CD1c-positive myeloid dendritic cell (primary cell): ENCODE data around the gene KLHL33.

ENCODE experiments used
- DNase-seq: peaks from one replicate; pipeline ENCODE4 v3.0.0-alpha.2; 2016; ENCODE audit errors: extremely low spot score

Gene KLHL33

GRCh38 chr14:20413744-20414082 is 22.3 kb downstream of the KLHL33 start:
- DNase-seq, result peak; percentile 47

GRCh38 chr14:20412876-20413743 is 22.9 kb downstream of the KLHL33 start, which contains the start of gene TEP1:
TEP1 (minus strand) TSS chr14:20413501; CDS start chr14:20408439, 5,062 bp downstream.
- peak; percentile 87 for DNase-seq

DNA sequence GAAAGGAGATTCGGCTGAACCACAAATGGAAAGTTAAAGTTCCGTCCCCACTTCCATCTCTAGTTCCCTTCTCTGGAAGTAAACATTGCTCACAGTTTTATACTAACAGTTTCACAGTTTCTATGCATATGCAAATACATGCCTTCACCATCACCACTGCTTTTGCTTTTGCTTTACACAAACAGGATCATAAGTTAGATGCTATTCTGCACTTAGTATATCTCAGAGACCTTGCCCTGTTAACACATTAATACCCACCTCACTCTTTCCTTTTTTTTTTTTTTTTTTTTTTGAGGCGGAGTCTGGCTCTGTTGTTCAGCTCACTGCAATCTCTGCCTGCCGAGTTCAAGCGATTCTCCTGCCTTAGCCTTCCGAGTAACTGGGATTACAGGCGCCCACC is 23.6 kb downstream of the KLHL33 start:
- peak; percentile 41 for DNase-seq

DNA sequence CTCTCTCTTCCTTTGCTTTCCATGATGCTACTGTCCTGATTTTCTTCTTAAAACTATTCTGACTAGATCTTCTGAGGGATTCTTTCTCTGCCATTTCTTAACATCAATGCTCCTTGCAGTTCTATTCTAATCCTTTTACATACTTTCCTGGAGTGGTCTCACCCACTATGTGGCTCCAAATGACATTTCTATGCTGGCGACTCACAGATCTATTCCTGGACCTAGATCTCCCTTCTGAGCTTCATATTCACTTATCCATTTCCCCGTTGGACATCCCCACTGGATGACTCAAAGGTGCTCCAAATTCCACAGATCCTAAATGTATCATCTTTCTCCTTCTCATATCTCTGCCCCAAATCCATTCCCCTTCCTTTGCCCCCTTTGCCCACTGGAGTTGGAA is 26.7 kb downstream of the KLHL33 start:
- DNase-seq, result no peak

DNA sequence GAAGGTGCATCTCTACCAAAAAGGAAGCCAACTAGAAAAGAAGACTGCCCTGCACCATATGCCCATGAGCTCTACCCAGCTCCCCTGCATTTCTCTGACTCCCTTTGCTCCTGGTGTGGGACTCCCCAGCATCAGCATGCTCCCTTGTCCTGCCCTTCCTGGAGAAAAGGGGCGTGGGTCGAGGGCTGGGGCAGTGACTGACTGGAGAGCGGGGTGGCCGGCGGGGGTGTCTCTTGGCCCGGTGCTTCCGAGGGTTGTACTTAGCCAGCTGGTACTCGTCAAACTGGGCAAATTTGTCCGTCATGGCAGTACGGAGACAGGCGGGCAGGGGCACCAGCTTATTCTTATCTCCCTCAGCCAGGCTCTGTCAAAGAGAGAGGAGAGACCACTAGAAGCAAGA is 32.4 kb downstream of the KLHL33 start:
- no peak for DNase-seq

DNA sequence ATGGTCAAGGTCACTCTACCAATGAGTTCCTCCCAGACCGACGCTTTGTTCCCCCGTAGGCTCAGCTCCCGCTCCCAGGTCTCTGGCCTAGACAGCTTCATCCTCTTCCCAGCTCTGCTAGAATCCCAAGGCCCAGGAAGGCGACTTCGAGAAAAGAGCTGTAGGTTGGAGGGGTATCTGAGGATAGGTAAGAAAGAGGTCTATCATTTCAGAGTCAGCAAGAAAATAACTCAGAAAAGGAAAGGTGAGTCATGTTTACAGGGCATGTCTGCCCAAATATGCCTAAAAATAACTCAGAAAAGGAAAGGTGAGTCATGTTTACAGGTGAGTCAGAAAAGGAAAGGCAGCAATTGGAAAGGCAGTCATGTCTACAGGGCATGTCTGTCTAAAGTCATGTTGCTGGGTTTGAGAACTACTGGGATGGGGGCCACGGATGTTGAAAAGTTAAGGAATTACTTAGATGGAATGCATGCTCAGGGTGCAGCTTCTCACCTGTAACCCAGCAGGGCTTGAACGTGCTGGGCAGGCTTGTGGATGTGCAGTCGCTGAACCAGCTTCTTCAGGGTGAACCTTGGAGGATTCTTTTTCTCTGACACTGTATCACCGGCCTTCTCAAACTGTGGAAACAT is 34.9 kb downstream of the KLHL33 start:
- DNase-seq, result no peak

DNA sequence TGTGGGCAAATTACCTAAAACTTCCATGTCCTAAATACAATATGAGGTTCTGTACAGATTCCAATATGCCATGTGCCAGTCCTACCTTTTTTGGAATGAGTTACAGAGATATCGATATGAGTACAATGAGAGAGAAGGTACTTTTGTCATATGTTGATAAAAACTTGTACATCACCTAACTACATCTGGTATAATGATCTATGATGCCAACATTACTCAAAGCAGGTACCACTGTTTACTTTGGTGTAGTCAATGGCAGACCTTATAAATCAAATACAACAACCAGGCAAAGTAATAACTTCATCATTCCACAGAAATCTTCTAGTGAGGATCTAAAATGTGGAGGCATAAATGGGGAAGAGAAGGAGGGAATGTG is 35.4 kb downstream of the KLHL33 start:
- no peak for DNase-seq

DNA sequence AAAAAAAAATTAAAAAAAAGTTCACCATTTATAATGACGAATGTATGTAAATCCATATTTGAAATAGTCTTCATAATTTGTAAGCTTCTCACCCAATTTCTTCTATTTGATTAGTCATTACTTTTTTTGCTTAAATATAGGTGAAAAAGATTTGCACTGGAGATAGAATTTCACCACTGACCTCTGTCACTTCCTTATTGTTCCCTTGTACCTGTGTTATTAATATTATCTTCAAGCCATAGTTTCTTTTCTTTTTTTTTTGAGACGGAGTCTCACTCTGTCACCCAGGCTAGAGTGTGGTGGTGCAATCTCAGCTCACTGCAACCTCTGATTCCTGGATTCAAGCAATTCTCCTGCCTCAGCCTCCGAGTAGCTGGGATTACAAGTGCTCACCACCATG is 38.5 kb downstream of the KLHL33 start:
- DNase-seq, result no peak

DNA sequence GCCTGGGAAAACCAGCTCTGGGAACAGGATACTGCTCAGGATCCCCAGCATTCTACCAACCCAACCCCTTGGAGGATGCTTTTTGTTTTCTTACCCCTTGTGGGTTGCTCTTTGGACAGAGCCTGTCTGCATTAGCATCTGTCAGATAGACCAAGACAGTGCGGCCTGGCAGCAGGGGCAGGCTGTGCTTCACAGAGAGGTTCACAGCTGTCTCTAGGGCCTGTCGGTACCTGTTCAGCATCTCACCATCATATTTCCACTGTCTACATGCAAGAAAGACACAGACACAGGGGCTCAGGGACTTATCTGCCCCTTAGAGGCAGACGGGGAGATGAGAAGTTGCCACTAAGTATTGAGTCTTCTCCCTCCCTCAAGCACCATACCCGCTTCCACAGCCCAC is 44.5 kb downstream of the KLHL33 start:
- DNase-seq, result no peak

DNA sequence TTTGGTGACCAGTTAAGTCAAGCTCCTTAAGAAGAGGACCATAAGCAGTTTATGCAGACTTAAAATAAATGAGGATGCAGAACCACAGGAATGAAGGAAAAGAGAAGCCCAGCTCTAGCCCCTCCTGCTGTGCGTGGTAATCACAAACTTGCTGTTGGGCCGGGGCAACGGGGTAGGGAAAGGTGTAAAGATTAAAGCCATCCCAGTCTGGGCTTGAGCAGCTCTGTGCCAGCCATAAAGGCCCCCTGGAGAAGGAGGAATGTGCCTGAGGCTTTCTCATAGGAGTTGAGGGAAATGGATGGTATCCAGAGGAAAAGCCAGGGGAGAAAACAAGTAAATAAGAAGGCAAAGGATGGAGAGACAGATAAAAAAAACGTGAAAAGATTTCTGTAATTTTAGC is 47.8 kb downstream of the KLHL33 start:
- no peak for DNase-seq

- peak; percentile 86 for DNase-seq
These were observed 48.4 kb downstream of the KLHL33 start for GRCh38 chr14:20387576-20387975.

DNA sequence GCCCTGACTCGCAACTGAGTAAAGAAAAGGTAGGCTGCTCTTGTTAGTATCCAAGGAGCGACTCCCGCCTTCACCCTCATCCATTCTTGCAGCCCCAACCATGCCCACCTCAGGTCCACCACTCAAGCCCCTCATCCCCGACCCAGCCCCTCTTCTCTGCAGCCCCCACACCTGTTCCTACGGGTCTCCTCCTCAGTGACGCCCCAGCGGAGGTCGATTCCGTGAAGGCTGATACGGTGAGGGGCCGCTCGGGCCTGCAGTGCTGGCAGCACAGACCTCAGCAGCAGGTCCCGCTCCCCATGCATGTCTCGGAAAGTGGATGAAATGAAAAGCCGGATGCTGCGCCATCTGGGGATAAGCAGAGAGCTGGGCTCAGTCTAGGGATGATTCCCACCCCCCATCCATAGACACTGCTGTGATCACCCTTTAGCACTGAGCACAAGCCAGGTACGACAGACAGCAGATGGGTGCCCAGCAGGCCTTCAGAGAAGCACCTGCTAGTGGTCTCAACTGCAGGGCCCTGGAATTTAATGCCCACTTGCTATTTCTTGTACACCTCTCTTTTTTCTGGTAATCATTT is 49.6 kb downstream of the KLHL33 start:
- no peak for DNase-seq

GRCh38 chr14:20384886-20385285 is 51.1 kb downstream of the KLHL33 start:
- no peak for DNase-seq

DNA sequence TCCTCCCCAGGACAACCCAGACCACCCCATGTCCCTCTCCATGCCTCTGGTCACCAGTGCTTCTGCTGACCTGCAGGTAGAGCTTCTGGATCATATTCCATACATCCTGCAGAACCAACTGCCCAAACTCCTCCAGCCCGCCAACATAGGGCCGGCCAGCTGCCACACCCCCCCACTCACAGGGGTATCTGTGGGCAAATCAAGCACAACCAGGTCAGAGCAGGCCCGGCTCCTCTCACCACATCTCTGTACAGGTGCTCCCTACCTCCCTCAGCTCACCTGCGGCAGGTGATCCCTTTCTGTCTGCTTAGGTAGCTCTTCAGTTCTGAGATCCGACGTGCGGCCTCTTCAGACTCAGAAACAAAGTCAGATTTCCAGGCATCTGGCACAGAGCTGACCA is 51.6 kb downstream of the KLHL33 start:
- DNase-seq, result no peak

GRCh38 chr14:20383636-20384035 is 52.3 kb downstream of the KLHL33 start:
- no peak for DNase-seq

DNA sequence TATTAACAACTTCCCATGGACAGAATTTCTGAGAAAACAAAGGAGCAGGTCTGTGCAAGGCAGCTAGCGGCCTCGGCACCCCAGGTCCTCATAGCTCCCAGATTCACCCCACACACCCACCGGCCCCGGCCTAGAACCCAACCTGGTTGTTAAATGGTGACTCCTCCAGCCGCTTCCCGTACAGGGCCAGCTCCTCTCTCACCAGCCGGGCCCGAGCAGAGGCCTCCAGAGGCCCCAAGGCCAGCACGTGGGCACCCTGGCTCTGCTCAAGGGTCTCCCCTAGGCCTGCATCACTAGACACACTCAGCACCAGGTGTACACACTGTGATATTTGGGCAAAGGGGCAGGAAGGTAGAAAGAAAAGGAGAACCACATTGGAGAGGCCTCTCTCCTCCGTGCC is 52.9 kb downstream of the KLHL33 start:
- no peak for DNase-seq

GRCh38 chr14:20382526-20382925 is 53.4 kb downstream of the KLHL33 start:
- no peak for DNase-seq

GRCh38 chr14:20381341-20381740 is 54.6 kb downstream of the KLHL33 start:
- DNase-seq, result no peak

- no peak for DNase-seq
These were observed 55.3 kb downstream of the KLHL33 start for GRCh38 chr14:20380681-20381080.

DNA sequence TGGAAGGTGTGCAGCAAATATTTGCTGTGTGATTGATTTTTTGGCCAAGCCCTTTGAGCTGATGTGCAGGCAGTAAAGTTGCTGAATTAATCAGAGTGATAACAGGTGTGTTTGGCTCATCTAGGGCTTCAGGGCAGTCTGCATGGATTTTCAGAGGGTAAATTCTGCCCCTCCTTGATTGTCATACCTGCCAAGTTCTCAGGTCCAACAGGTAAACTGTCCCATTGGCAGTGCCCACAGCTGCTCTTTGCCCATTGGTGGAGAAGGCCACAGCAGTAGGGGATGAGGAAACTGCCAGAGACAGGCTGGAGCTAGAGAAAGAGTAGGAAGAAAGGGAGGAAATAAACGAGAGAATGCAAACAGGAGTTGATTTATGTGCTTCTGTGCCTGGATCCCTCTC is 56.2 kb downstream of the KLHL33 start:
- DNase-seq, result no peak

GRCh38 chr14:20377171-20377570 is 58.8 kb downstream of the KLHL33 start:
- no peak for DNase-seq

- no peak for DNase-seq
These were observed 59.8 kb downstream of the KLHL33 start for GRCh38 chr14:20376071-20376588.
